ENCODE measurements around the gene CBX6.
A peak's percentile ranks its signal among the peaks of the same experiment; 100 is the strongest.
"Not testable (repeated sequence)": the region's sequence is repeated elsewhere in the genome, so short reads cannot be mapped to it uniquely, and the experiment has no call there.

The CBX6 gene

DNA sequence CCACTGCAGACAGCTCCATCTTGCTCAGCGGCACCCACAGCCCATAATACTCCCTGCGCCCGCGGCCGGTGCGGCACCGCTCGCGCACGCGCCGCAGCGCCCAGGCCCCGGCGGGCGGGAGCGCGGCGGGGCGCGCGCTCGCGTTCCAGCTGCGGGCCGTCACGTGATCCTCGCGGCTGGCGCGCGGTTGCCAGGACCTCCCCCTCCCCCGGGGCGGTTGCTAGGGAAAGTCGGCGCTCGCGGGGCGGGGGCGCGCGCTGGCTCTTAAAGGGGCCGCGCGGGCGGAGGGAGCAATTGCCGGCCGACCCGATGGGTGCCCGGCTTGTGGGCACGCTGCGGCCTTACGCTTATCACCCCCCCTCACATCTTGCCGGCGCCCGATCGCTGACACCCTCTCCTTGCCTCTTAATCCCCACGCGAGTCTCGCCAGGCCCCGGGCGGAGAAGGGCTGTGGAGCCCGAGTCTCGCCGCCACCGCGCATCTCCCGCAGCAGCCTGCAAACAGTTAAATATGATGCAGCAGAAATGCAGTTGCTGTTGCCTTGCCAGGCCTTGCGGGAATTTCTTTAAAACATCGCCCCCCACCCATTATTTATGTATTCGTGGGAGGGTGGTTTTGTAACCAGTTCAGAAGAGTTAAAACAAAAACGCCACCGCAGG lies at the start of gene CBX6:
Gene CBX6, minus strand, starts transcription at position 45 of the 659 bp plus-strand sequence. Its CDS starts 26 bp downstream, at position 19.
- H3K4me3 ChIP-seq (ENCODE audit: low read depth, low read length): peak within 1 kb of the TSS; percentile 77

DNA sequence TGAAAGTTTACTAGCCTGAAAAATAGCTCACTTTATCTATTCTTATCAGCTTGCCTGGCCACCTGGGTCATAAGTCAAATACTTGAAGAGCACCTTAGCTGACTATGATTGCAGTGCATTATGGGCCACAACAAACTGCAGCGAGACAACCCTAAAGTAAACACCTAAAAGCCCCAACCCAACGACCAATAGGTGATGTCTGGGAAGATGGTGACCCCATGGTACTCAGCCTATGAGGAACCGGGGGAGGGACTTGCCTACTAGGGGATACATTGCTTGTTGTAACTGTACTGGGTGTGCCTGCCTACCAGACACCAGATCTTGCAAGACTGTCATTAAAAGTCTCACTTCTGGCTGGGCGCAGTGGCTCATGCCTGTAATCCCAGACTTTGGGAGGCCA lies 49.8 kb upstream of the CBX6 start:
- H3K4me3 ChIP-seq (ENCODE audit: low read depth, low read length): no peak overlapping the region

DNA sequence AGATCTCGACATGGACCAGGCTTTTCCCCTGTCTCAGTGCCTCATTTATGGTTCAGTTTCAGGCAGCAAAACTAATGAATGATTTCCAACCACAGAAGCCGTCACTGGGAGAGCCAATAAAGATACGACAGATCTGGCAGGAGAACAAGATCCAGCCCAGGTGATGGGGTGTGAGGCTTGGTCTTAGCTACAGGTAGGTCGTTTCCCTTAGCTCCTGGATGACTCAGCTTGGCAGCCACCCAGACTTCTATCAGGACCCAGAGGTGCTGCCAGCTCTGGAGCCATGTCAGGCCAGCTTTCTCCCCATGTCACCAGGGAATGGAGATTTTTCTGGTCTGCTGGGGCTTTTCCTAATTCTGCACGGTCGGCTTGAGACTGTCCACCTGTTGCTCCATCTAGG lies 49.1 kb upstream of the CBX6 start:
- no peak overlapping the region for H3K4me3 ChIP-seq (ENCODE audit: low read depth, low read length)

DNA sequence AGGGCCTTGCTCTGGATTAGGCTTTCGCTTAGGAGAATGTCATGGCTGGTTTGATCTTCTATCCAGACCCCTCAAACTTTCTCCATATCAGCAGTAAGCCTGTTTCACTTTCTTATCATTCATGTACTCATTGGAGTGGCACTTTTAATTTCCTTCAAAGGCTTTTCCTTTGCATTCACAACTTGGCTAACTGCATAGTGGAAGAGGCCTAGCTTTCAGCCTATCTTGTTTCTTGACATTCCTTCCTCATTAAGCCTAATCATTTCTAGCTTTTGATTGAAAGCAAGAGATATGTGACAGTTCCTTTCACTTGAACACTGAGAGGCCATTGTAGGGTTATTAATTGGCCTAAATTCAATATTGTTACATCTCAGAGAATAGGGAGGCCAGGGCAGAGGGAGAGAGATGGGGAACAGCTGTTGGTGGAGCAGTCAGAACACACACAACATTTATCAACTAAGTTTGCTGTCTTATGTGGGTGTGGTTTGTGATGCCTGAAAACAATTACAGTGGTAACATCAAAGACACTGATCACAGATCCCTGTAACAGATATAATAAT lies 47.7 kb upstream of the CBX6 start:
- no peak overlapping the region for H3K4me3 ChIP-seq (ENCODE audit: low read depth, low read length)

DNA sequence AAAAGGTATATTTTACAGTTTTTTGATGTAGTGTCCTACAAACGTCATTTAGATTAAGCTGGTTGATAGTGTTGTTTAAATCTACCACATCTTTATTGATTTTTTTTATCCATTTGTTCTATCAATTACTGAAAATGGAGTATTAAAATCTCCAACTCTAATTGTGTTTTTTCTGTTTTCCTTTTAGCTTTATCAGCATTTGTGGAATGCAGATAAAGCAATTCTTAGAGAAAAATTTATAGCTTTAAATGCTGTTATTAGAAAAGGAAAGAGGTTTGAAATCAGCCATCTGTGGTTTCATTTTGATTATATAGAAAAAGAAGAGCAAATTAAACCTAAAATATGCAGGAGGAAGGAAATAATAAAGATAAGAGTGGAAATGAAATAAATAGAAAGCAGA lies 39.4 kb upstream of the CBX6 start:
- no peak overlapping the region for H3K4me3 ChIP-seq (ENCODE audit: low read depth, low read length)

DNA sequence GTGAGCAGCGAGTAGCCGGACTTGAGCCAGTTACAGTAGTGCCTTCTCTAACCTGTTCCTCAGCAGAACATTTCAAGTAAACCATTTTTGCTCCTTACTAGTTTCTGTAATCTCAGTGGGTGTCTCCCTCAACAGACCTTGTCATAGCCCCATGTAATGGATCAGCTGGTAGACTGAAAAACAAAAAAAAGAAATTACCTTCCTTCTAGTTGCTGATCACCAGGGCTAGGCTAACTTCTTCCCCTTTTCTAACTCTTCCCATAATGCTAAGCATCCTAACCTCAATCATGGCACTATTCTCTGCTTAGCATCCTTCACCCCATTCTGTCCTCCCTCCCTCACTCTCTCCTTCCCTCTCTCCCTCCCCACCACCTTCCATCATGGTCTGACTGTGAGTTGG lies 35.8 kb upstream of the CBX6 start:
- no peak overlapping the region for H3K4me3 ChIP-seq (ENCODE audit: low read depth, low read length)

DNA sequence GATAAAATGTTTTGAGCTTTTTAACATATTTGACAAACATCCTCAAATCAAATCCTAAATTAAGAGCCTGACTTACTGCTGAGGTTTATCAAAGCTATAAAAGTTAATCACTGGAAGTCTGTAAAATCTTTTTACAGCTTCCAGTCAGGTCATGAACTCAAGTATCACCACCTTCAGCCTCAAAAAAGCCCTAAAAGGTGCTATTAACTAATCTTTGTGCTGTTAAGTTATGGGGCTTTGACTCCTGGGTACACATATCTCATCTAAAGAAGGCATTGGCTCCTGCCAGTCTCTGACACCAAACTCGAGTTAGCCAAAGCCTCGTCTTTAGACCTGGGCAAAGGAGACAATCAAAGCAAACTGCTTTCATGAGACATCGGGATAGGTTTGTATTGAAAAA lies 34.0 kb upstream of the CBX6 start:
- no peak overlapping the region for H3K4me3 ChIP-seq (ENCODE audit: low read depth, low read length)

DNA sequence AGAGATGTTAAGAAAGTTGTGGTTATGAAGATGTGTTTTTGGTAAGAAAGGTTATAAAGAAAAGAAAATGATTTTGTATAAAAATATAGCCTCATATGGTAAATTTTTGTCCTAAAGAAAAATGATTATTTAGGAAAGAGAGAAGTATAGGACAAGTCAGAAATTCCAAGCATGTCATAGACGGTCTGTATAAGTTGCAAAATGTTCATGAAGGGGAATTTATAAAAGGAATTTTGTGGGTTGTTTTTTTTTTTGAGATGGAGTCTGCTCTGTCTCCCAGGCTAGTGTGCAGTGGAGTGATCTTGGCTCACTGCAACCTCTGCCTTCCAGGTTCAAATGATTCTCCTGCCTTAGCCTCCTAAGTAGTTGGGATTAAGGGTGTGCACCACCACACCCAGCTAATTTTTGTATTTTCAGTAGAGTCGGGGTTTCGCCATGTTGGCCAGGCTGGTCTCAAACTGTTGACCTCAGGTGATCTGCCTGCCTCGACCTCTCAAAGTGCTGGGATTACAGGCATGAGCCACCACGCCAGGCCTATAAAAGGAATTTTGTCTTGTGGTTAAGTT lies 32.1 kb upstream of the CBX6 start:
- not testable (repeated sequence) for H3K4me3 ChIP-seq (ENCODE audit: low read depth, low read length)

DNA sequence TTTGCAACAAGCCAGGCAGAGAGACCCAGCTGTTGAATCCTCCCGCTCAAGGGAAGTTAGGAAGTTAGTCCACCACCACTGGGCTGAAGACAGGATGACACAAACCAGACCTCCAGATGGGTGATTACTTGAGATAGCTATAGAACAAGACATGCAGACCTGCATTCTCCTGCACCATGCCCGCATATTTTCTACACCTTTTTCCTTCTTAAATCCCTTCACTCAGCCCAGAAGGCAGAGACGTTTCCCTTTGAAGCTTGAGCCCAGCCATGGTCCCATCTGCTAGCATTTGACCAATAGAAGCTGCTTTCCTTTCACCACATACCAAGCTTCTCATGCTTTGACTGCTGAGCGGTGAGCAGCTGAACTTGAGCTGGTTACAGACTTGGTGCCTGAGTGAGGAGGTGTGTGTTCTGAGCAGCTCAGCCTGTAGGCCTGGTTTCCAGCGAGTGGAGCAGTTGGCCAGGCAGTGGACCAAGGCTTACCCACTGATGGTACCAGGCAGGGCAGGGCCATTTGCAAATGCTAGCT lies 29.2 kb upstream of the CBX6 start:
- H3K4me3 ChIP-seq (ENCODE audit: low read depth, low read length): no peak overlapping the region

DNA sequence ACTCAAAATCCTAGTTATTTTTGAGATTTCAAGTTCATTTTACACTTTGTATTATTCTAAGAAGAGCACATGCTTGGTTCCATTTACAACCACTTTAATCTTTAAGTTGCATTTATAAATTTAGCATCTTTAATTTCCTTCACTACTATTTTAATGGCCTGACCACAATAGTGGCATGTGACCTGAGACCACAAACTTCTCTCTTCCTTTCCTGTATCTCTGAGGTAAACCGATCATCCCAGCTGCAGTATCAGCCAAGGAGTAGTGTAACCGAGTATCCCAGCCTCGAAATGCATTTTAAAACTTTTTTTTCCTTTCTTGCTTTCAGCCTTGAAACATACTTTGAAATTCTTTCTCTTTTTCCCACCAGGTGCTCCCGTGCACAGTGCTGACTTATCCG lies 28.7 kb upstream of the CBX6 start:
- no peak overlapping the region for H3K4me3 ChIP-seq (ENCODE audit: low read depth, low read length)

DNA sequence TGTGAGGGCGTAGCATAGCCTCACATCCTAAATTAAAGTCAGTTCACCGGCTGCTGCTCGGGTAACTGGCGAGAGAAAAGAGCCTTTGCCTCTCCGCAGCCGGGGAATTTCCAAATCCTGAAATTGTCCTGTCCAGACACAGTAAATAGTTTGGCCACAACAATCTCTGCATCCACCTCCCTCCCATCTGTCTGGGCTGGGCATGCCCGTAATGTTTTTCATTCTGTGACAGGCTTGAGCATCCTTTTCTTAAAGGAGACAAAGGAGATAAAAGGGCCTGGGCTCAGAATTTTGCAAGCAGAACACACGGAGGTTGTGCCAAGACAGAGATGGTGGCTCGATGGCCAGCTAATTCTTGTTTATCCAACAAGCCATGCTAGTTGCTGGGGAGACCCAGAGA lies 19.2 kb upstream of the CBX6 start:
- no peak overlapping the region for H3K4me3 ChIP-seq (ENCODE audit: low read depth, low read length)

DNA sequence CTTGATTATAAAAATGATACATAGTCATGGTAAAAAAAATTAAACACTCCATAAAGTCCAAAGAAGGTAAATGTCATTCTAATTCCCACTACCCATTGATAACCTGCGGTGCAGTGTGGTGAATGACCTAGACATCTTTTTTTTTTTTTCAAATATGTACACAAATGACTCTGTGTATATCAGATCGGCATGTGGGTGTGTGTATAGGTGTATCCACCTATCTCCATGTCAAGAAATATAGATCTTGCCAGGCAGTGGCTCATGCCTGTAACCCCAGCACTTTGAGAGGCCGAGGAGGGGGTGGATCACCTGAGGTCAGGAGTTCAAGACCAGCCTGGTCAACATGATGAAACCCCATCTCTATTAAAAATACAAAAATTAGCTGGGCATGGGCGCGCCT lies 18.4 kb upstream of the CBX6 start:
- H3K4me3 ChIP-seq (ENCODE audit: low read depth, low read length): no peak overlapping the region

DNA sequence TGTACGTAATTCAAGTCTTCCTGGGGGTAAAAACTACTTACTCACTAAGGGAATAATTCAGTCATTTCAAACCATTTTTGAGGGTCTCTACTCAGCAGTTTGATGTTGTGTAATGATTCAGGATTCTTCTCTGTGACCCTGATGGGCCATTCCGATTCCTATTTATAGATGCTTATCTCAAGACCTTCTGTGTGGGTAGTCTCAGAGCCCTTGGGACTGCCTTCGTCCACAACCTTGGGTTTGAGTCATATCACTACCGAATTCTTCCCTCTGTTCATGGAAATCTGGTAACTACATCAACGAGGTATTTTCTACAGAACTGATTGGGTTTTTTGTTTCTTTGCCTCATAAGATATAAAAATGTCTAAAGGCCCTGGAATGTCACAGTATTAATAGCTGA lies 14.3 kb upstream of the CBX6 start:
- H3K4me3 ChIP-seq (ENCODE audit: low read depth, low read length): no peak overlapping the region

DNA sequence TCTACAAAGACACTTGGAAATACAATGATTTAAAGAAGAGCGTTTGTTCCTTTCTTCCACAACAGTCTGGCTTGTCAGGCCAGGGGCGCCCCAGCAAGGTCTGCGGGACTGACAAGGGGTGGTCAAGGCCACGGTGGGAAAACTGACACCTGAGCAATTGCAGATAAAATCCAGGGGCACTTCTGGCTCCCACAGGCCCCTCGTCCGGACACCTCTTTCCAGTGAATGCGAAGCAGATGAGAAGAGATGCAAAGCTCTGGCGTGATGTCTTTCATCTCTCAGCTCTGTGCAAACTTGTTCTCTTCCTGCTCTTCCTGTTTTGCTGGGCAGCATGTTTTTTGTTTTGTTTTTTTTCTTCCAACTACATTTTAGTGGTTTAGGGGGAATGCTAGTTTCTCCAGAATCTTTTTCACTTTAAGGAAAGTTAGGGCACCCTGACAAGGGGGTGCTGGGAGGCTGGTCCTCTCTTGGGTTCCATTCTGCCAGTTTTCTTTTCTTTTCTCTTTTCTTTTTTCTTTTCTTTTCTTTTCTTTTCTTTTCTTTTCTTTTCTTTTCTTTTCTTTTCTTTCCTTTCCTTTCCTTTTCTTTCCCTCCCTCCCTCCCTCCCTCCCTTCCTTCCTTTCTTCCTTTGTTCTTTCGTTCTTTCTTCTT lies 11.1 kb upstream of the CBX6 start:
- H3K4me3 ChIP-seq (ENCODE audit: low read depth, low read length): no peak overlapping the region

DNA sequence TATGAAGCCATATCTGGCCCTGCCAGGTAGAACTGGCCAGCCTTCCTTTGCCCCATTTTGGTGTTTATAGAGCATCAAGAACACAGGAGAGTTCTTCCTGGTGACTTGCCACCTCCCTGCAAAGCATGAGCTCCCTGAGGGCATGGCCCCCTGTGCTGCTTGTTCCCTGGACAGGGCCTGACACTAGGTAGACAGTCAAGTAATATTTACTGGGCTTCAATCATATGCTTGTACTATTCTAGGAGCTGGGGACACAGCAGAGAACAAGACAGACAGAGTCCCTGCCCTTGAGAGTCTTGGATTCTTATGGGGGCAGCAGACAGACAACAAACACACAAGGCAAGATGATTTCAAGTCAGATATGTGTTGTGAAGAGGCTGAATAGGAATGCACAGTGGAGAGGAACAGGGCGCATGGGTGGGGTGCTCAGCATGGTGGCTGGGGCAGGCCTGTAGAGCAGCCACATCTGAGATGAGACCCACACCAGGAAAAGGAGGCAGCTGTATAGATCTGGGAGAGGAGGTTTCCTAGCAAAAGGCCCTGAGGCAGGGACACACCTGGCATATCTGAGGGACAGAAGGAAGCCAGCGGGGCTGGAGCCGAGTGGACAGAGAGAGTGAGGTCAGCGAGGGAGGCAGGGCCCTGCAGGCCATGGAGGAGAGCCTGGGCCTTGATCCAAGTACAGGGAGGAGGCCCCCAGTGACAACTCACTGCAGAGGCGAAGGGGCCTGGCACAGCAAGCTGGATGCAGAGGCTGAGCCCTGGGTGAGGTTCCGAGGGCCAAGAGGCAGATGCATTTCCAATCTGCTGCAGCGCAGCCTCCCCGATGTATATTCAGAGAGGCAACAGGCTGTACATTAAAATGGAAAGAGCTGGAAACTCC lies 10.2 kb upstream of the CBX6 start:
- no peak overlapping the region for H3K4me3 ChIP-seq (ENCODE audit: low read depth, low read length)

DNA sequence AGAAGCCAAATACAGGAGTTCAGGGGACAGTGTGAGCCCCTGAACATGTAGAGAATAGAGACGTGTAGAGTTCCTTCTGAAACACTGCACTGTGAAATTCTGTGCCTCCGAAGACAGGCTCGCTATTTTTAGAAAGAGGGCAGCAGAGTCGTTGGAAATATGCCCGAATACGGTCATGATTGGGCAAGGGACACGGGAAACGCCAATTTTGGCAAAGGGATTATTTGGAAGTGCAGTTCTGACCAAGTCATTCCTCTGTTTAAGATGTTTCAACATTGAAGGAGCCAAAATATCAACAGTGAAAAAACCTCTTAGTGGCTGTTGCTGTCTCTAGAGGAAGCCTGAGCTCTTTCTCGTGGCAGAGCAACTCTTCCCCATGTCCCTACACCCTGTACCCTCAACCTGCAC lies 9.5 kb upstream of the CBX6 start:
- no peak overlapping the region for H3K4me3 ChIP-seq (ENCODE audit: low read depth, low read length)

DNA sequence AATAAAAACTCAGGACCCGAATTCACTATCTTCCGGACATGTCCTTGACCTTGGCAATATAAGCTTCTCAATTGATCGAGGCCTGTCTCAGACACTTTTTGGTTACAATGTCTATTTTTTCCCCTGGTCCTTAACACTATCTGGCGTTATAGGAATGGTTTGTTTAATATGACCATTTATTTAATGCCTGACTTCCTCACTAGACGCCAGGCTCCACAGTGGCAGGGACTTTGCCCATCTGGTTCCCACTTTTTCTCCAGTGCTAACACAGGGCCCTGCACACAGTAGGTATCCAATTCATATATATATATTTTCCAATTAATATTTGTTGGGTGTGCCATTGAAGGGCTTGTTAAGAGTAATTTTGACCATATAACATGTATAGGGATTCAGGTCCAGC lies 7.9 kb upstream of the CBX6 start:
- H3K4me3 ChIP-seq (ENCODE audit: low read depth, low read length): no peak overlapping the region

DNA sequence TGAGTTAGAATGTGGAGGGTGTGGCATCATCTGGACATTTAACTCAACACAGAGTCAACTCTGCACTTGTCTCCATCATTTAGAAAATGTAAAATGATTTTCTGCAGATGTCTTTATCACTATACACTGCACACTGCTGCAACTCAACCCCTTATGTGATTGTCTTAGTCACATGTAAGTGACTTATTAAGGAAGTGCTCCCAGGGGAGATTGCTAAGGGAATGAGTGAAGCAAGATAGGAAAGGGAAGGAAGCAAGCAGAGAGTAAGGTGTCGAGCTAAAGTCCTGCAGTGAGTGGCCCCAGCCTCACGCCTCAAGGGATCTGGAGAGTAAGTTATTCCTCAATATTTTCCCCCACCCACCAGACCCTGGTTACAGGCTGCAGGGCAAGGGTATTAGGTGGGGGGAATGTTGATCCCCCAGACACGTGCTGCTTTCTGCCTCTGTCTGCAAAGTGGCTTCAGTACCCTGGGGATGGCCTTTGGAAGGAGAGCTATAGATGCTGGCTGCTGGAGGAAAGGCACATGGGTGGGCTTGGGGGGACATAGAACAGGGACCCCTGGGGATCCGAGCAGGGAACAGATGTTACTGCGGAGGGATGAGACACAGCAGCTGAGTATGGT lies 7.2 kb upstream of the CBX6 start:
- no peak overlapping the region for H3K4me3 ChIP-seq (ENCODE audit: low read depth, low read length)

DNA sequence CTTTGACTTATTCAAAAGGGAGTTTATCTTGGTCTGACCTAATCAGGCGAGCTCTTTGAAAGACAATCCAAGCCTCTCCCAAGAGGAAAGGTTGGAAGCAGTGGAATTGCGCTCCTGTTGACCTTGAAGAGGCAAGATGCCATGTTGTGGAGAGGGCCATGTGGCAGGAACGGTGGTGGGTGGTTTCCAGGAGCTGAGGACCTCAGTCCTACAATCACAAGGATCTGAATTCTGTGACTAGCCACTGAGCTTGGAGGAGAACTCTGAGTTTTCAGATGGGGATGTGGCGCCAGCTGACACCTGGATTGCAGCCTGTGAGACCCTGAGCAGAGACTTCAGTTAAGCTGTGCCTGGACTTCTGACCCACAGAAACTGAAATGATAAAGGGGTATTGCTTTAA lies 6.0 kb upstream of the CBX6 start:
- no peak overlapping the region for H3K4me3 ChIP-seq (ENCODE audit: low read depth, low read length)

DNA sequence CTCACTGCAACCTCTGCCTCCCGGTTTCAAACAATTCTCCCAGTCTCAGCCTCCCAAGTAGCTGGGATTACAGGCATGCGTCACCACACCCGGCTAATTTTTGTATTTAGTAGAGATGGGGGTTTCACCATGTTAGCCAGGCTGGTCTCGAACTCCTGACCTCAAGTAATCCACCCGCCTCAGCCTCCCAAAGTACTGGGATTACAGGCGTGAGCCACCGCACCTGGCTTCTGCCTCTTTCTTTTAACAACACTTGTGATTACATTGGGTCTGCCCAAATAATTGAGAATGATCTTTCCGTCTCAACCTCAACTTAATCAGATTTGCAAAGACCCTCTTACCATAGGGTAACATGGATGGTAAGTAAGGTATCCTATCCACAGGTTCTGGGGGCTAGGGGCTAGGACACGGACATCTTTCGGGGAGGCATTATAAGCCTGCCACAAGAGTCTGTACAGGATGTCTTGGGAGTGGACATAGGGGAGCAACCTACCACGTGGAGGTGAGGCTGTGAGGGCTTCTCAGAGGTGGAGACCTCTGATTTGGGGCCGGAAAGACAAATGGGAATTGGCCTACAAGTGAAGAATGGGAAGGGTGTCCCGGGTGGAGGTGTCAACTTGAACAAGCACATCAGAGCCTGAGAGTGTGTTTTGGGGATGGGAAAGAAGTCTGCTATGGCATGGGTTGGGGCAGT lies 2.7 kb upstream of the CBX6 start:
- H3K4me3 ChIP-seq (ENCODE audit: low read depth, low read length): no peak overlapping the region

Data from iPS-11a (cell line).